ENCODE results near the gene USP9X.
A peak's percentile ranks its signal among the peaks of the same experiment; 100 is the strongest.
"Not testable (repeated sequence)": the region's sequence is repeated elsewhere in the genome, so short reads cannot be mapped to it uniquely, and the experiment has no call there.

Gene USP9X

DNA sequence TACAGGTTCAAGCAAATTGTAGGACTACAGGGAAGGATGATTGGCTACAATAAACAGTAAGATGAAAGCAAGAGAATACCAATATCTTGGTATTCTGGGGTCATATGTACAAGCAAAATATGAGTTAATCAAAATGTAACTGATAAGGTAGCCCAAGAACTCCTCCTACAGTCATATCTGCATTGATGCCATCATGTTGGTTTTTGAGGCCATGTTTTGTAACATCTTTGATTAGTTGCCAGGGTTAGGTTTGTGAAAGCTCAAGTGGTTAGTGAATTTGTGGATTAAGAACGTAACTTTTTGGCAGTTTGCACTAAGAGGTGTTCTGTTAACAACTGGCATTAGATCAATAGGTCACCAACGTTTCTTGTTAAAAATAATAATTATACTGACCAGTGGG, 59.6 kb downstream of the USP9X start:
- TF ChIP-seq, protein P1, sequence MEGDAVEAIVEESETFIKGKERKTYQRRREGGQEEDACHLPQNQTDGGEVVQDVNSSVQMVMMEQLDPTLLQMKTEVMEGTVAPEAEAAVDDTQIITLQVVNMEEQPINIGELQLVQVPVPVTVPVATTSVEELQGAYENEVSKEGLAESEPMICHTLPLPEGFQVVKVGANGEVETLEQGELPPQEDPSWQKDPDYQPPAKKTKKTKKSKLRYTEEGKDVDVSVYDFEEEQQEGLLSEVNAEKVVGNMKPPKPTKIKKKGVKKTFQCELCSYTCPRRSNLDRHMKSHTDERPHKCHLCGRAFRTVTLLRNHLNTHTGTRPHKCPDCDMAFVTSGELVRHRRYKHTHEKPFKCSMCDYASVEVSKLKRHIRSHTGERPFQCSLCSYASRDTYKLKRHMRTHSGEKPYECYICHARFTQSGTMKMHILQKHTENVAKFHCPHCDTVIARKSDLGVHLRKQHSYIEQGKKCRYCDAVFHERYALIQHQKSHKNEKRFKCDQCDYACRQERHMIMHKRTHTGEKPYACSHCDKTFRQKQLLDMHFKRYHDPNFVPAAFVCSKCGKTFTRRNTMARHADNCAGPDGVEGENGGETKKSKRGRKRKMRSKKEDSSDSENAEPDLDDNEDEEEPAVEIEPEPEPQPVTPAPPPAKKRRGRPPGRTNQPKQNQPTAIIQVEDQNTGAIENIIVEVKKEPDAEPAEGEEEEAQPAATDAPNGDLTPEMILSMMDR (IDR thresholded peaks at IDR 0.05; ENCODE audit: low read depth, low read length, missing control alignments), result no peak
- H3K4me3 ChIP-seq (ENCODE audit: low read depth, low read length), result no peak overlapping the region
- no peak for DNase-seq (ENCODE audit: low read depth)
- in situ Hi-C loops (cut with HindIII; ENCODE audit: low sequenced_read_pairs), result no loop called here

DNA sequence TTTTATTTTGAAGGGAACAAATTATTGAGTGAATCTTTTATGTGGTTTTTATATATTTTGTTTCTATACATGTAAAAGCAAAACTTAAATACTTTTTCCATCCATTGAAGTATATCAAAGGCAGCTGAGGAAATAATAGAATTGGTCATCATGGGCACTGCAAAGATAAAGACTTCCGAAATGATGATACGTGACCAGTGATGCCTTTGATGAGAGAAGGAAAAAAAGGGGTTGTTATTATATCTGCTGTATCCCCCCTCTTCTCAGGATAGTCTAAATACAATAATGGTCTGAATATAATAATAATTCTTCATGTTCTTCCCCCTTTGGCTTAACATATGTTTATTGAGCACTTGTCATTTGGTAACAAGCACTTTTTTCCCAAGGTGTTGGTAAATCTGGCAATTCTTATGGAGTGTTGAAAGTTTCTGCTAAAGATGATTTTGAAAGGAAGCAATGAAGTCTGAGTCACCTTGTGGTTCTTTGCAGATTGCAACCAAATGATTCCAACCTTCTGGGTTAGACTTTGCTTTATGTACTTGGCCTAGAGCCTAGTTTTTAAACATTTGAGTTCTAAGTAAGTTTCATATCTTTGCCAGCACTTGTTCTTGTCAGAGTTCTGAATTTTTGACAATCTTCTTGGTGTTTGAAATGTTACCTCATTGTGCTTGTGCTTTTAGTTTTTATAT, 60.8 kb downstream of the USP9X start:
- in situ Hi-C loops (cut with HindIII; ENCODE audit: low sequenced_read_pairs), result no loop called here
- DNase-seq (ENCODE audit: low read depth), result peak; percentile 87
- TF ChIP-seq, protein P1 (IDR thresholded peaks at IDR 0.05; ENCODE audit: low read depth, low read length, missing control alignments), result no peak
- no peak overlapping the region for H3K4me3 ChIP-seq (ENCODE audit: low read depth, low read length)

DNA sequence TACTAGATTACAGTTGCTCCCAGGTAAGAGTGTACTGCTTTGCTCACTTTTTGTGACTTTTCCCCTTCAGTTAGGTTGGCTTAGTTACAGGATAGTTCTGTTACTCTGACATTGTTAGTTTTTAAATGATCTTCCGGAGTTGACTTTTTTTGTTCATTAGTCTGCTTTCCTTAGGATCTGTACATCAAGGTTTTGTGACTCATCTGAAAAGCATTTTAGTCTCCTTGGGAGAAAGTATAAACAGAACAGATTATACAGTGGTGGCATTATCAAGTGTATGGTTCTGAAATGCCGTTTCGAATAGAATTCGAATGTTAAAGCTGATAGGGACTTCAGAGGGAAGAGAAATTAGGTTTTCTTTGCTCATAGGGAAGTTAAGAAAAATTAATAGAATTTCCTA, 63.3 kb downstream of the USP9X start:
- DNase-seq (ENCODE audit: low read depth), result peak; percentile 33
- in situ Hi-C loops (cut with HindIII; ENCODE audit: low sequenced_read_pairs), result no loop called here
- TF ChIP-seq, protein P1 (IDR thresholded peaks at IDR 0.05; ENCODE audit: low read depth, low read length, missing control alignments), result no peak
- no peak overlapping the region for H3K4me3 ChIP-seq (ENCODE audit: low read depth, low read length)

DNA sequence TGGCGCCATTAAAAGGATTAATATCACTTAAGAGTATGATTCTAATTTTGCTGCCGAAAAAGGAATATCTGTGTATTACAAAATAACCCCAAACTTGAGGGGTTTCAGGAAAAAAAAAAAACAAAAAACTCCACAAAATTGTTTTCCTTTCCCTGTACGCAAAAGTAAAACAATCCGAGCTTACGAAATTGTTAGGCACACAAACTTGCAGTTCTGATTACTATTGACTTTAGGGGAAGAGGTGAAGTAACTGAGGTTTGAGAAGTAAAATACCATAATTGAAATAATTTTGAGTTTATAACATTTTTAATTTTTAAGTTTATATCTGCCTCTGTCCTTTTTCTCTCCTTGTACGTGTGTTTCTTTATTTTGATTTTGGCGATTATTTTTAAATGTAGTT, 64.8 kb downstream of the USP9X start:
- in situ Hi-C loops (cut with HindIII; ENCODE audit: low sequenced_read_pairs), result no loop called here
- no peak overlapping the region for H3K4me3 ChIP-seq (ENCODE audit: low read depth, low read length)
- TF ChIP-seq, protein P1 (IDR thresholded peaks at IDR 0.05; ENCODE audit: low read depth, low read length, missing control alignments), result no peak
- DNase-seq (ENCODE audit: low read depth), result no peak

DNA sequence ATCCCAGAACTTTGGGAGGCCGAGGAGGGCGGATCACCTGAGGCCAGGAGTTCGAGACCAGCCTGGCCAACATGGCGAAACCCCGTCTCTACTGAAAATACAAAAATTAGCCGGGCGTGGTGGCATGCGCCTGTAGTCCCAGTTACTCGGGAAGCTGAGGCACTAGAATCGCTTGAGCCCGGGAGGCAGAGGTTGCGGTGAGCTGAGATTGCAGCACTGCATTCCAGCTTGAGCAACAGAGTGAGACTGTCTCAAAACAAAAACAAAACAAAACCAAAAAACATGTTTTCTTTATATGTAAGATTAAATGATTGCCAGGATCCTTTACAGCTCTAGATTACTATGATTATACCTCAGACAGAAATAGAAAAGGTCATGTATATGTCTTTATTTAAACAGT, 66.5 kb downstream of the USP9X start:
- in situ Hi-C loops (cut with HindIII; ENCODE audit: low sequenced_read_pairs); H3K4me3 ChIP-seq (ENCODE audit: low read depth, low read length); DNase-seq (ENCODE audit: low read depth): not testable (repeated sequence)

GRCh38 chrX:41152221-41152620, 67.0 kb downstream of the USP9X start:
- no peak overlapping the region for H3K4me3 ChIP-seq (ENCODE audit: low read depth, low read length)
- in situ Hi-C loops (cut with HindIII; ENCODE audit: low sequenced_read_pairs), result no loop called here
- TF ChIP-seq, protein P1 (IDR thresholded peaks at IDR 0.05; ENCODE audit: low read depth, low read length, missing control alignments), result no peak
- no peak for DNase-seq (ENCODE audit: low read depth)

DNA sequence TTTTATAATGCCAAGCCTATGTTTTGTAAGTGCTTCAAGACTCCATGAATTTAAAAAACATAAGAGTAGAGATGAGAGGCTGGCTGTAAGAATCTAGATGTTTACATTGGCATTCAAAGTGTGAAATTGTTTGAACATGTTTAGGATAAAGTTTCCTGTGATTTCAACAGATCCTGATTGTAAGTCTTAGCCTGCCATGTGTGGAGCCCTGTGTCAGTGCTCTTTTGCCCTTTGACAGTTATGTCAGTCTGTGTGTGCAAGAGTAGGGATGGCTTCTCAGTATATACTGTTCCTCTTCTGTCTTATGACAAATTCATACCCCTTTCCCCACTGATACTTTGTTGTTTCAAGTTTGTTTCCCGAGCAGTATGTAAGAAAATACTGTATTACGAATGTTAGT, 68.2 kb downstream of the USP9X start:
- H3K4me3 ChIP-seq (ENCODE audit: low read depth, low read length), result no peak overlapping the region
- TF ChIP-seq, protein P1 (IDR thresholded peaks at IDR 0.05; ENCODE audit: low read depth, low read length, missing control alignments), result no peak
- in situ Hi-C loops (cut with HindIII; ENCODE audit: low sequenced_read_pairs), result no loop called here
- DNase-seq (ENCODE audit: low read depth), result no peak
